Stimulated activated CD4-positive, alpha-beta T cell treated with anti-CD3 and anti-CD28 coated beads, Interleukin-12 subunit alpha, Interleukin-12 subunit beta, amount 100 ng/mL, for 4 hours (primary cell): ENCODE measurements around the gene NRXN2.
"Not testable (repeated sequence)": the region's sequence is repeated elsewhere in the genome, so short reads cannot be mapped to it uniquely, and the experiment has no call there.

ENCODE experiments used
- DNase-seq: peaks from one replicate; pipeline ENCODE4 v3.0.0-alpha.2; 2020

Gene NRXN2

DNA sequence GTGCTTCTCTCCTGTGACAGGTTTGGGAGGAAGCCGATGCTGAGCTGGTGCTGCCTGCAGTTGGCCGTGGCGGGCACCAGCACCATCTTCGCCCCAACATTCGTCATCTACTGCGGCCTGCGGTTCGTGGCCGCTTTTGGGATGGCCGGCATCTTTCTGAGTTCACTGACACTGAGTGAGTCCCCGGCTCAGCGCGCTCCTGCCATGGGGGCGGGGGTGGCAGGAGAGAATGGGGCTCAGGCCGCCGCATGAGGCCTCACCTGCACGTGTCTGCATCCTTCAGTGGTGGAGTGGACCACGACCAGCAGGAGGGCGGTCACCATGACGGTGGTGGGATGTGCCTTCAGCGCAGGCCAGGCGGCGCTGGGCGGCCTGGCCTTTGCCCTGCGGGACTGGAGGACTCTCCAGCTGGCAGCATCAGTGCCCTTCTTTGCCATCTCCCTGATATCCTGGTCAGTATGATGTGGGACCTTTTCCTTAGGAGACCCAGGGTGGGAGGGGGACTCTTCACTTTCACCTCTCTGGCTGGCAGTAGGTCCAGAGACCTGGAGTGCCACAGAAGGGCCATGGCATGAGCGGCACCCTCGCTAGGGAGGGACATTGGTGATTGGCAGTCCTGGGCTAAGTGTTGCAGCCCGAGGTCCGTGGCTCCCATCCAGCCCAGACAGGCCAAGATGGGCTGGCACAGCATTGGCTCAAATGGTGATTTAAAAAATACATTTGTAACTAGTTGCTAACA lies 160.8 kb downstream of the NRXN2 start:
- no peak for DNase-seq

DNA sequence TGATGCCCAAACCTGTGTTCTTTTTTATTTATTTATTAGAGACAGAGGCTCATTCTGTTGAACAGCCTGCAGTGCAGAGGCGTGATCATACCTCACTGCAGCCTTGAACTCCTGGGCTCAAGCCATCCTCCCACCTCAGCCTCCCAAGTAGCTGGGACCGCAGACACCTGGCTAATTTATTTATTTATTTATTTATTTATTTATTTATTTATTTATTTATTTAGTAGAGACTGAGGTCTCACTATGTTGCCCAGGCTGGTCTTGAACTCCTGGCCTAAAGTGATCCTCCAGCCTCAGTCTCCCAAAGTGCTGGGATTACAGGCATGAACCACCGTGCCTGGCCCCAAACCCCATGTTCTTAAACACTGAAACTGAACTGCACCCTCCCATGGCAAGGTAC lies 161.6 kb downstream of the NRXN2 start:
- DNase-seq, result not testable (repeated sequence)

DNA sequence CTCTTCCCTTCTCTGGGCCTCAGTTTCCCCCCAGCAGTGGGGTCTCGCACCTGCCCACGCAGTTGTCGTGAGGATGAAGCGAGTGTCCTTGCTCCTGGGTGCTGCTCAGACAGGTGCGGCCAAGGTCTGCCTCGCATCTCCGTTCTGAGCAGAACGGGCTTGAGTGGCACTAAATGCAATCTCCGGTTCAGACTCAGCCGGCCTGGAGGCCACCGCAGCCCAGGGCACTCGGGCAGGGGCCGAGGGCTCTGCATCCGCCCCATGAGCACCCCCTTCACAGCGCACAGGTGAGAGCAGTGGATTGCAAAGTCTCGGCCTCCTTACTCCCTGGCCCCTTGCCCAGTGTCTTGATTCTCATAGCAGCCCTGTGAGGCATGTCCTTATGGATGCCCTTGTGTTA lies 162.1 kb downstream of the NRXN2 start:
- no peak for DNase-seq

DNA sequence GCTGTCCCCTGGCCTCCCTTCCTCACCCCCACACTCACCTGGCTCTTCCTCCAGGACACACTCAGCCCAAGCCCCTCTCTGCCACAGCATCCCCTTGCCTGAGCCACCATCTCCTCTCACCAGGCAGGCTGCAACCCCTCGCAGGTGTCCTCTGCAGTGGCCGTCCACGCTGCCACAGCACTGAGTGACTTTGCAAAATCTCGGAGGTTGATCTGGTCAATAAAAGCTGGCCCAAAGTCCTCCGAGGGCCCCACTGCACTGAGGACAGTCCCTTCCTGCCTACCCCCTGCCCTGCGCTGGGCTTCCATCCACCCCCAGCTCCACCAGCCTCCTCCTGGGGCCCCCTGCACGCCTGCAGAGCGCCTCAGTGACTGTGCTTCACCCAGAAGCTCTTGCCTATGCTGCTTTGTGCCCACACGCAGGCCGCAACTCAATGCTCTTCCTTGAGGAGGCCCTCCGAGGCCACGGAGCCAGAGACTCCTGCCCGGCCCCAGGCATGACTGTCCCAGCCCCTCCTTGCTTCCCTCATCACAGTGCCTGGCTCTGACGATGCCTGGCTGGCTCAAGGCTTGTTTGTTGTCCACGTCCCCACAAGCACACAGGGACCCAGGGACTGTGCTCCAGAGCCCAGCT lies 162.7 kb downstream of the NRXN2 start:
- no peak for DNase-seq

DNA sequence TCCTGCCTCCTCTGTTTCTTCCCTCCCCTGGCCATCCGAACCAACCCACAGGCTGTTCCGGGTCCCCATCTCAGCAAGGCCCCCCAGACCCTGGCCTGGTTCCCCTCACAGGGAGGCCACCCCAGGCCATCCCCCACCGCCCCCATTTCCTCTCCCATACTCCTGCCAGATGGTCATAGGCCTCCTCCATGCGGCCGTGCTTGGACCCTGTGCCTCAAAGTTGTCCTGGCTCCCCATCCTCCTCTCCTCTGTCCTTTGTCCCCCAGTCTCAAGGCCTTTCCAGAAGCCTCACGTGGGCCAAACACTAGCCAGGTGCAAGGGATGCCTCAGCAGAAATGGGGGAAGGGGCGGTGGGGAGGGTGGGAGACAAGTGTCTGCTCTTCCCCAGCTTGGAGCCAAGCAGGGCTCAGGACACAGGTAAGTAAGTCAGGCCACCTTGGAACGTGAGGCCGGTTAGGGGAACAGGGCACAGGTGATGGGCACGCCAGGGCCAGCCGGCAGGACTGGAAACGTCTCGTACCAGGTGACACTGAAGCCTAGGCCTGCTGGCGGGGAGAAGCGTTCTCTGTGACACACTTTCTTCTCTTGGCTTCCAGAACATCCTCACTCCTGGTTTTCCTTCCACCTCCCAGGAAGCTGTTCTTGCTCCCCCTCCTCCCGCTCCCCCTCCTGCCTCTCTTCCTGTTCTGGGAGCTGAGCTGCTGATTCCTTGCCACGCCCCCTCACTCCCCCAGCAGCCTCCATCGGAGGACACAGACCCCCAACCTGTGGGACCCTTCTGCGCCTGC lies 163.5 kb downstream of the NRXN2 start:
- no peak for DNase-seq

DNA sequence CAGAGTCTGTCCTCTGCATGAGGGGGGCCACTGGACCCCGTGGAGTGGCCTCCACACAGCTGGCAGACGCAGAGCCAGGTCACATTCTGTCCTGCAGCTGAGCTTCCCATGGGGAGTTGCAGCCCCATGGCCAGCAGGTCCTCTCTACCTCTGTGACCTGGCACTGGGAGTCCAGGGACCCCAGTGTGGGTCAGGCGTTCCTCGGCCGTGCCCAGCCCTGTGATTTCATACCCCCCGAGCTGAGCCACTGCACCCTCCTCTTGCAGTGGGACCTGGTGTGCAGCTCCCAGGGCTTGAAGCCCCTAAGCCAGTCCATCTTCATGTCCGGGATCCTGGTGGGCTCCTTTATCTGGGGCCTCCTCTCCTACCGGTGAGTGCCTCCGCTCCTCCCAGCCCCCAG lies 164.1 kb downstream of the NRXN2 start:
- no peak for DNase-seq

DNA sequence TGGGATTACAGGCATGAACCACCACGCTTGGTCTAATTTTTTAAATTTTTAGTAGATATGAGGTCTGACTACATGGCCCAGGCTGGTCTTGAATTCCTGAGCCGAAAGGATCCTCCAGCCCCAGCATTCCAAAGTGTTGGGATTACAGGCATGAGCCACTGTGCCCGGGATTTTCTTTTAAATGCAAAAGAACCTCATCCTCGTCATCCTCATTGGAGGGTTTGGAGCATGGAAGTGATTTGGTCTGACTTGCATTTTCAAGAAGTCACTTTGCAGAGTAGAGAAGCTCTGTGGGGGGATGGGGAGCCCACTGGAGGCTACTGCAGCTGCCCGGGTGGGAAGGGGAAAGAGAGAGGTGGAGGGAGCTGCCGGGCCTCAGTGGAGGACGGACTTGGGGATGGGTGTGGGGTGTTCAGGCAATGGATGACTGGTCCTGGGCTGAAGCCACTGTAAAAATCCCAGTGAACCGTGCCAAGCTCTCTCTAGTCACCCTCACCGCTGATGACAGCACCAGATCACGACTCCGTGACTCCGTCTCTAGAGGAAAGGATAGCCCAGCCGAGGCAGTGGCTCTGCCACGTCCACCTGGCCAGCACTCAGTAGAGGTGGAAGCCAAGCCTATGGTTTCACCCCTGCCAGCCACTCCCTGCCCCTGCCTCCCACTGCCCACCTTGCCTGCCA lies 164.8 kb downstream of the NRXN2 start:
- DNase-seq, result no peak

DNA sequence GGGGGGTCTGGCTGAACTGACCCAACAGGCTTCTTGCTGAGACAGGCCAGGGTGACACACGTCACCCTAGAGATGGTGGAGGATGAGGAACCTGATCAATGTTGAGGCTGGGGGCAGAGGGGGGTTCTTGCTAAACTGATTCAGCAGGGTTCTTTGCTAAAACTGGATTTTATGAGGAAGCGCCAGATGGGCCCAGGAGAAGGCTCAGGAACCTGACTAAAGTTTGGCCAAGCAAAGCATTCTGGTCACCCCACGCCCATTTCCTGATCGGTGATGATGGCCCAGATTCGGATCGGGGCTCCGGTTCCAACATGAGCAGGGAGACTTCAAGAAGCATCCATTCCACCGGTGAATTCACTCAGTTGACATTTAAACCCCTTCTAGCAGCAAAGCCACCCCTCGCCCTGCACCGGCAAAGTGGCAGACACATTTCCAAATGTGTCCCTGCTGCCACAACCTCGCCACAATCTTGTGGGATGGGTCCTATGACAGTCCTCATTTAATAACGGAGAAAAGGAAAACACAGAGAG lies 166.2 kb downstream of the NRXN2 start:
- no peak for DNase-seq
